NK-92 (cell line): ENCODE results near the gene RALGDS.
"Not testable (repeated sequence)": the region's sequence is repeated elsewhere in the genome, so short reads cannot be mapped to it uniquely, and the experiment has no call there.

Source experiments
- DNase-seq: peaks from one replicate; lab custom pipeline; 2025; ENCODE audit not compliant: unreplicated experiment; lab: John Stamatoyannopoulos, UW

The RALGDS gene

GRCh38 chr9:133107961-133108793 is 12.9 kb downstream of the RALGDS start:
- no peak for DNase-seq

- no peak for DNase-seq
Measured at GRCh38 chr9:133107245-133107722, 13.8 kb downstream of the RALGDS start.

DNA sequence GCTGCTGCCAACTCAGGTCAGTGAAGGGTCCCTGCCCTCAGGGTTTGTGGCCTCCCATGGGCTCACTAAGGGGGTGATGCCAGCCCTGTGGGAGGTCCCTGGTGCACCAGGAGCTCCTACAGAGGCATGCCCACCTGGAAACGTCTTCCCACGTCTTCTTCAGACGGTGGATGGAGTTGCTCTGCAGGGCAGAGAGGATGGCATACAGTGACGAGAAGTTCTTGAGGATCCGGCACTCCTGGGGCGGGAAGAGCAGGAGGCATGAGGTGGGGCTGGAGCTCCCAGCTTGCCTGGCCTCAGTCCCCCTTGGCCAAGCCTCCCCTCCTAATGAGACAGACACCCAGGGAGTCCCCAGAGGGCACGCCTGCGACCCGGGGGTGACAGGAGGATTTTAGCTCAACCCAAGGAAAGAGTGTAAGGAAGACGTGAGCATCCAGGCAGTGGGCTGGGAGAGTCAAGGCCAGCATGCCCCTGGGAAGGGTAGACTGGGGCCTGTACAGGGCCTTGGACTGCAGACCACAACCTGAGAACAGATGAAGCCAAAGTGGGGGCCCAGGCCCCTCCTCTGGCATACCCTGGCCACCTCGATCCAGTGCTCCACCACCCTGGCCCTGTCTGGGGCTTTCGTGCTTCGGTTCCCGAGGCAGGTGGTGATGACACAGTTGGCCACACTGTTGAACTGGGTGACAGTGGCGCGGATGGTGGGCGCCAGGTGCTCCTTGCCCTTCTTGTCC is 14.4 kb downstream of the RALGDS start:
- DNase-seq: no peak

DNA sequence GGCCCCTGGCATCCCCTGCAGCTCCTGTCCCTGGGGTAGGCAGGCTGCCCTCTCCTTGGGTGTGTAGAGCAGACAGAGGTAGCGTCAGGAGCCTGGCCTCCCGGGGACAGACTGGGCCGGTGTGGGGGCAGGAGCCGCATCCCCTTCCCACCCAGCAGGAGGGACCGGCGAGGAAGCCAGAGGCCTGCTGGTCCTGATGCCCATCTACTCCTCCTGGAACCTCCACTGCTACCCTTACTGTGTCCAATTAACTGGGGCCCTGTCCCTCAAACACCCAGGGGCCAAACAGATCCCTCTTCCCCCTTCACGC is 15.6 kb downstream of the RALGDS start:
- no peak for DNase-seq

GRCh38 chr9:133104718-133105460 is 16.2 kb downstream of the RALGDS start:
- no peak for DNase-seq

DNA sequence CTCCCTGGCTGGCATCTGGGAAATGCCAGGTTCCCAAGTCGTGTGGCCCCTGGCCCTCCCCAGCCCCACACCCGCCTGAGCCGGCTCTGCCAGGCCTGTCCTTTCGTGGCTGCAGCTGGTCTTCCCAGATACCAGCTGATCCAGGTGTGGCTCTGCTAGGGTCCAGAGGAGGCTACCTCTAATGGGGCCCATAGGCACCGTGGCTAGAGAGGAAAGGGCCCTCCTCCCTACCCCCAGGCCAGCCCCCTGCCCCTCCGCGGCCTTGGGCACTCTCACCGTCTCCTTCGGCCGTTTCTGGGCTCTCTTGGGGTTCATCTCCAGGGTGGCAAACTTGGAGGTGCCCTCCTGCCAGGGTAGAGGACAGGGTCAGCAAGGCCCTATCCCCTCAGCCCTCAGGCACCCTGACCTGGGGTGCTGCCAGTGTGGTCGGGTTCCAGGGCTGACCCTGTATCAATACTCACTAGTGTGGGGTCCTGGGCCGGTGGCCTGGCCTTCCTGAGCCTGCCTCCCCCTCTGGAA is 17.0 kb downstream of the RALGDS start:
- no peak for DNase-seq

- no peak for DNase-seq
Measured at GRCh38 chr9:133103183-133103986, 17.7 kb downstream of the RALGDS start.

DNA sequence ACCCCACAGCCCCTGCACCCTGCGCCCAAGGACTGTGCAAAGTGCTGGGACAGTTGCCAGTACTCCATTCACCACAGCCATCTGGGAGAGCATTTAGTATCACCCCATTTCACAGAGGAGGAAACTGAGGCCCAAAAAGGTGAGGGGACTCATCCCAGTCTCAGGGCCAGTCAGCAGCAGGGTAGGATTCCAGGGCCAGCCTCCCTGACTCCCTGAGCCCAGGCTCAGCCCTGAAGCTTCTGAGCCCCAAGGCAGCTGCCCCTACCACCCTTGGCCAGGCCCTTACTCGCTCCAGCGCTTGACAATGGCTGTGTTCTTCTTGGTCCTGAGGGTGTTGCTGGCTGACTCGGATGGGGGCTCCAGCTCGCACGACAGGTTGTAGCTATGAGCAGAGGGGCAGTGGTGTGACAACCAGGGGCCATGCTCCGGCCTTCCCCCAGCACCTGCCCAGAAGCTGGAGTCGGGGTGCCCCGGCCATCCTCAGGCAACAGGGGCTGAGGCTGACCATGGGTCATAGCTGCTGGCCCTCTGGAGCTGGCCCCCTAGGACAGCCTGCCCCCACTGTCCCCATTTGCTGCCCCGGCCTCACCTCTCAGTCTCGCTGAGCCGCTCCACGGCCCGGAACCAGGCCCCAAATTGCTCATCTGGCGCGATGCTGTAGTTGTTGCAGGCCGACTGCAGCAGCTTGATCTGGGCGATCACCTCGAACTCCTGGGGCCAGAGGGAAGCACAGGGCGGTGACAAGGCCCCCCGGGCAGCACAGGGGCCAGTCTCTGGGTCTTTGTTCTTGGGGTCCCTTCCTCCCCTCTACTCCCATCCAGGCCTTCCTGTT is 18.6 kb downstream of the RALGDS start:
- DNase-seq: no peak

GRCh38 chr9:133101356-133102189 is 19.5 kb downstream of the RALGDS start:
- no peak for DNase-seq

- DNase-seq: no peak
Measured at GRCh38 chr9:133100506-133101355, 20.3 kb downstream of the RALGDS start.

DNA sequence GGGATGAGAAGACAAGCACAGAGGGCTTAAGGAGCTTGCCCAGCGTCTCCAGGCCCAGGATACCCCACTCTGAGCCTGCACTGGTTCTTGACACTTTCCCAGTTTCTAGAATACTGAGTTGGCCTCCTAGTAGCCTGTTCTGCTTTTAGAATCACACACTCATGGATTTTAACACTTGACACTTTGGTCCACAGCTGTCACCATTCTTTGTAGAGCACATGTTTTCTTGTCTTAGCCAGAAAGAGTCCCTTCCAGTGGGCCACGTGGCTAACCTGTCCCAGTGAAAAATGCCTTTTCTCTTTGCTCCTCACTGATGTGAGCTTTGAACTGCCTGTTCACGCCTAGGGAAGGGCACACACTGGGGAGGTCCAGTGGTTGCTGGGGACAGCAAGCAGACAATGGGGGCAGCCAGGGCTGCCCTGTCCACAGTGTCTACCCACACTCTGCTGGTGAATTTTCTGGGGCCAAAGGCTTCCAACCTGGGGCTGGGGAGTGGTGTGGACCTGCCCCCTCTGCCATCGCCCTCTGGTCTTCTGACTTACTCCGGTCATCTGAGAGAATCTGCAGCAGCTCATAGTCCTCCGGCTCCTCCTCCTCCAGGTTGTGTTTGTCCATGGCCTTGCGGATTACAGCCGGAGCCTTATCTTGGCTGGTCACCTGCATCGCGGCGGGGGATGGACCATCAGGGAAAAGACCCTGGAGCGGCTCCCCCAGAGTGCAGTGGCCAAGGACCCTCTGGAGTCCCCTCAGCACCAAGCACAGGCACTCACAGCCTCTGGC is 21.1 kb downstream of the RALGDS start:
- DNase-seq: no peak

DNA sequence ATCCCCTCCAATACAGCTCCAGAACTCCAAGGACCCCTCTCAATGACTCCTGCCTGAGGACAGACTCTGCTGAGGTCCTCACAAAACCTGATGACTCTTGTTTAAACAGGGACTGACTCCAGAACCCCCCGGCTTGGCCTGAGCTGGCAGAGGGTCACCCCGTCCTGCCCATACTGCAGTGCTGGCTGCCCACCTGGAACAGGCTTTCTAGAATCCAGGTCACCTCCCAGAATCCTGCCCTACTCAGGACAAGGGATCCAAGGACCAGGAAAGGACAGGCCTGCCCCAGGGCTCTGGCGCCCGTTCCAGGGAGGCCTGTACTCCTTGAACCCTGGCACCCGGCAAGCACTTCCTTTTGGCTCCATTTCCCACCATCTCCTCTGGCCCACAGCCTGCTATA is 22.2 kb downstream of the RALGDS start:
- DNase-seq: no peak

GRCh38 chr9:133098104-133098754 is 22.8 kb downstream of the RALGDS start:
- no peak for DNase-seq

DNA sequence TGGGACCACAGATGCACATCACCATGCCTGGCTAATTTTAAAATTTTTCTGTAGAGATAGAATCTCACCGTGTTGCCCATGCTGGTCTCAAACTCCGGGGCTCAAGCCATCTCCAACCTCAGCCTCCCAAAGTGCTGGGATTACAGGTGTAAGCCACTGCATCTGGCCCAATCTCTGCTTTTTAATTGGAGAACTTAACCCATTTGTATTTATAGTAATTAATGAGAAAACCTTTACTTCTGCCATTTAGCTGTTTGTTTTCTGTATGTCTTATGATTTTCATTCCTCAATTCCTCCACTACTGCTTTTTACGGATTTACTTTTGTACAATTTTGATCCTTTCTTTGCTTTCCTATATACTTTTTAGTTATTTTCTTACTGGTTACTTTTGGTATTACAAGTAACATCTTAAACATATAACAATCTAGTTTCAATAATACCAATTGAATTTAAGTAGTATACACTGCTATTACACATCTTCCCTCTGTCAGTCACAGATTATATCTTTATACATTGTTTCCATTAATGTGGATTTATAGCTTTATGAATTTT is 26.1 kb downstream of the RALGDS start:
- DNase-seq: no peak

- DNase-seq: not testable (repeated sequence)
Measured at GRCh38 chr9:133094351-133094750, 26.7 kb downstream of the RALGDS start.

GRCh38 chr9:133090752-133091385 is 30.2 kb downstream of the RALGDS start:
- DNase-seq: no peak
